ENCODE results near the gene MPHOSPH9. TPM values are rescaled to one million over a fixed set of nuclear protein-coding genes. Genes with fewer than 3 reads are reported as not detected.

The MPHOSPH9 gene
- total and polyA plus RNA-seq, 4 donors: 4.9 to 51.0 (median 32.7) TPM

GRCh38 chr12:123152833-123153232, 80.1 kb downstream of the MPHOSPH9 start (continued):
- no peak for TF ChIP-seq HNF4G (IDR thresholded peaks at IDR 0.05)

GRCh38 chr12:123151457-123152454, 81.2 kb downstream of the MPHOSPH9 start:
- H3K4me3 ChIP-seq (ENCODE audit: low read depth in 1 of 3, low read length in 3 of 3): peak overlapping the region; percentile 45 to 87 (median 59)
- no peak for TF ChIP-seq FOXA1 (IDR thresholded peaks at IDR 0.05)
- peak in 1 of 2 donors; percentile 5 for TF ChIP-seq HNF4A (conservative IDR thresholded peaks at IDR 0.05)
- no peaks in the 10 kb centered on the region for H3K27me3 ChIP-seq (ENCODE audit: control insufficient read depth in 4 of 4, insufficient read depth in 4 of 4, low read length in 3 of 4)
- H3K36me3 ChIP-seq (ENCODE audit: control insufficient read depth in 4 of 4, insufficient read depth in 3 of 4, low read depth in 1 of 4, low read length in 3 of 4): peaks cover 0 to 8% (median 3%) of the 10 kb centered on the region in 4 donors
- H3K9me3 ChIP-seq (ENCODE audit: control insufficient read depth in 4 of 4, low read length in 3 of 4): no peaks in the 10 kb centered on the region
- peaks cover 7 to 45% (median 34%) of the 10 kb centered on the region in 4 donors for H3K4me1 ChIP-seq (ENCODE audit: control insufficient read depth in 4 of 4, insufficient read depth in 4 of 4, low read length in 3 of 4)
- peak overlapping the region; percentile 48 to 63 for H3K27ac ChIP-seq (ENCODE audit: low read depth in 1 of 2, low read length in 2 of 2)
- DNase-seq (ENCODE audit: low spot score): no peak
- H3K9ac ChIP-seq (ENCODE audit: low read depth in 1 of 2, low read length in 2 of 2): peak overlapping the region in 1 of 2 donors; percentile 66
- WGBS: 43% methylated on average over 46 of the region's 46 CpGs

- under 1% methylated on average over 119 of the region's 119 CpGs for WGBS
- peaks cover 7 to 45% (median 34%) of the 10 kb centered on the region in 4 donors for H3K4me1 ChIP-seq (ENCODE audit: control insufficient read depth in 4 of 4, insufficient read depth in 4 of 4, low read length in 3 of 4)
- peak within 1 kb of the TSS; percentile 61 to 74 for H3K27ac ChIP-seq (ENCODE audit: low read depth in 1 of 2, low read length in 2 of 2)
- H3K36me3 ChIP-seq (ENCODE audit: control insufficient read depth in 4 of 4, insufficient read depth in 3 of 4, low read depth in 1 of 4, low read length in 3 of 4): peaks cover 0 to 4% (median 2%) of the 10 kb centered on the region in 4 donors
- no peaks in the 10 kb centered on the region for H3K27me3 ChIP-seq (ENCODE audit: control insufficient read depth in 4 of 4, insufficient read depth in 4 of 4, low read length in 3 of 4)
- H3K9me3 ChIP-seq (ENCODE audit: control insufficient read depth in 4 of 4, low read length in 3 of 4): no peaks in the 10 kb centered on the region
- peak within 1 kb of the TSS; percentile 59 to 87 (median 70) for H3K4me3 ChIP-seq (ENCODE audit: low read depth in 1 of 3, low read length in 3 of 3)
- DNase-seq (ENCODE audit: low spot score): peak; percentile 43
- TF ChIP-seq EGR1 (IDR thresholded peaks at IDR 0.05; ENCODE audit: low read depth in 2 of 2): no peak
- peak; percentile 43 for TF ChIP-seq CTCF (IDR thresholded peaks at IDR 0.05; ENCODE audit: low read depth, low read length, missing input control)
- peak within 1 kb of the TSS in 1 of 2 donors; percentile 66 for H3K9ac ChIP-seq (ENCODE audit: low read depth in 1 of 2, low read length in 2 of 2)
Measured at GRCh38 chr12:123150744-123151456, 82.0 kb downstream of the MPHOSPH9 start, which contains the start of gene PITPNM2. Gene PITPNM2, minus strand, starts transcription at chr12:123151090. Its CDS starts 116,500 bp downstream, at chr12:123034590.

- Histone ChIP-seq H3K27me3 (ENCODE audit: control insufficient read depth in 4 of 4, insufficient read depth in 4 of 4, low read length in 3 of 4) (no peaks in the 10 kb centered on the region), H3K9ac (ENCODE audit: low read depth in 1 of 2, low read length in 2 of 2) (peak overlapping the region in 1 of 2 donors; percentile 37), H3K27ac (ENCODE audit: low read depth in 1 of 2, low read length in 2 of 2) (peak overlapping the region; percentile 61 to 74), H3K4me3 (ENCODE audit: low read depth in 1 of 3, low read length in 3 of 3) (peak overlapping the region; percentile 39 to 87 (median 70)), H3K4me1 (ENCODE audit: control insufficient read depth in 4 of 4, insufficient read depth in 4 of 4, low read length in 3 of 4) (peaks cover 7 to 45% (median 34%) of the 10 kb centered on the region in 4 donors), H3K36me3 (ENCODE audit: control insufficient read depth in 4 of 4, insufficient read depth in 3 of 4, low read depth in 1 of 4, low read length in 3 of 4) (peaks cover 0 to 1% (median 0%) of the 10 kb centered on the region in 4 donors), H3K9me3 (ENCODE audit: control insufficient read depth in 4 of 4, low read length in 3 of 4) (no peaks in the 10 kb centered on the region)
- TF ChIP-seq EGR1 (IDR thresholded peaks at IDR 0.05; ENCODE audit: low read depth in 2 of 2) (no peak), HNF4A (conservative IDR thresholded peaks at IDR 0.05) (no peak), FOXA2 (IDR thresholded peaks at IDR 0.05) (no peak), TAF1 (conservative IDR thresholded peaks at IDR 0.05) (no peak), YY1 (IDR thresholded peaks at IDR 0.05) (no peak), GABPA (IDR thresholded peaks at IDR 0.05 in 1 of 2, conservative IDR thresholded peaks at IDR 0.05 in 1 of 2) (no peak), RXRA (IDR thresholded peaks at IDR 0.05) (no peak), ATF3 (IDR thresholded peaks at IDR 0.05) (no peak), HNF4G (IDR thresholded peaks at IDR 0.05) (no peak)
- peak; percentile 44 for DNase-seq (ENCODE audit: low spot score)
- WGBS: under 1% methylated on average over 54 of the region's 54 CpGs
Measured at GRCh38 chr12:123150275-123150743, 82.6 kb downstream of the MPHOSPH9 start.

Data from liver (tissue), 9 donors.